ENCODE measurements around the gene ABL1. TPM values are rescaled to one million over a fixed set of nuclear protein-coding genes. Genes with fewer than 3 reads are reported as not detected.
A peak's percentile ranks its signal among the peaks of the same experiment; 100 is the strongest.

ABL1 gene
- total RNA-seq, 1 experiment from 2014 or later, result 83.6 TPM

GRCh38 chr9:130912932-130913598, 78.0 kb downstream of the ABL1 start:
- Histone ChIP-seq H3K56ac (ENCODE audit: insufficient read length, low read depth, low read length) (no peak overlapping the region), H2BK120ac (ENCODE audit: low read depth, low read length, poor library complexity, severe bottlenecking) (no peak overlapping the region), H3K18ac (ENCODE audit: insufficient read length, low read depth, low read length) (no peak overlapping the region), H3K14ac (ENCODE audit: insufficient read depth, low read length) (no peak overlapping the region; the same call in 1 of the 2 replicates), H3K23ac (ENCODE audit: insufficient read length, low read depth, low read length) (no peak overlapping the region), H4K5ac (ENCODE audit: insufficient read length, low read depth, low read length) (no peak overlapping the region), H2BK5ac (ENCODE audit: insufficient read length, low read length) (no peak overlapping the region), H3K79me1 (ENCODE audit: insufficient read depth, low read depth, low read length, poor library complexity, severe bottlenecking) (no peaks in the 10 kb centered on the region), H2BK12ac (ENCODE audit: insufficient read length, low read depth, low read length) (no peak overlapping the region), H3K4ac (ENCODE audit: low read depth, low read length) (no peak overlapping the region), H4K91ac (ENCODE audit: insufficient read length, low read depth, low read length) (no peak overlapping the region), H3K9me3 (ENCODE audit: control insufficient read depth, low read depth, low read length) (no peaks in the 10 kb centered on the region), H2BK20ac (ENCODE audit: low read depth, low read length, poor library complexity, severe bottlenecking) (no peak overlapping the region), H2AK5ac (ENCODE audit: insufficient read length, low read length) (no peak overlapping the region), H2AFZ (ENCODE audit: low read length) (no peak overlapping the region), H3T11ph (ENCODE audit: low read length) (no peak overlapping the region), H3K9ac (ENCODE audit: extremely low read depth, insufficient read length, low read length) (no peak overlapping the region), H3K23me2 (ENCODE audit: insufficient read length, low read depth, low read length, poor library complexity, severe bottlenecking) (no peaks in the 10 kb centered on the region), H3K27ac (ENCODE audit: insufficient read length, low read depth, low read length) (no peak overlapping the region), H3K27me3 (ENCODE audit: insufficient read depth, low read length) (no peaks in the 10 kb centered on the region), H4K8ac (replicated peaks; ENCODE audit: insufficient read length, low read depth, low read length) (no peak overlapping the region), H3K4me2 (ENCODE audit: insufficient read depth, insufficient read length, low read length) (no peak overlapping the region), H2BK15ac (ENCODE audit: low read depth, low read length) (no peak overlapping the region), H3K4me1 (ENCODE audit: insufficient read depth, low read length) (no peaks in the 10 kb centered on the region), H4K20me1 (ENCODE audit: control insufficient read depth, insufficient read depth, insufficient read length) (no peaks in the 10 kb centered on the region), H3K79me2 (ENCODE audit: insufficient read depth, low read length) (no peaks in the 10 kb centered on the region)
- DNase-seq, result no peak
- Mint-ChIP-seq H3K9me3 (no peaks in the 10 kb centered on the region), H3K4me3 (peak overlapping the region in 1 of 2 experiments; percentile 51; a peak in 1 of 5 replicates), H3K4me1 (peaks cover 12 to 27% of the 10 kb centered on the region in 2 experiments), H3K36me3 (ENCODE audit: insufficient read depth in 1 of 3, low read depth in 3 of 3) (no peaks in the 10 kb centered on the region), H3K27ac (peak overlapping the region in 2 of 3 experiments; percentile 42 to 83; a peak in 4 of 7 replicates), H3K27me3 (ENCODE audit: low read depth) (no peaks in the 10 kb centered on the region)
- no CpG with 5 or more reads among the region's 38 CpGs for WGBS (ENCODE audit: extremely low coverage, insufficient read length, low lambda C conversion rate)
- no peak for TF ChIP-seq CTCF (conservative IDR thresholded peaks at IDR 0.05)
